ENCODE results near the gene NFKBIL1. TPM values are rescaled to one million over a fixed set of nuclear protein-coding genes. Genes with fewer than 3 reads are reported as not detected.

NFKBIL1 gene
- total RNA-seq, 1 donor from 2014 or later: 20.4 TPM

- H3K27ac ChIP-seq (ENCODE audit: low read depth, low read length): no peak overlapping the region
- H3K4me1 ChIP-seq (ENCODE audit: control insufficient read depth in 3 of 3, insufficient read depth in 3 of 3, low read length in 3 of 3): peaks cover 5% of the 10 kb centered on the region in 3 donors
- no peaks in the 10 kb centered on the region for H3K27me3 ChIP-seq (ENCODE audit: control insufficient read depth in 3 of 3, insufficient read depth in 3 of 3, low read length in 3 of 3)
- H3K36me3 ChIP-seq (ENCODE audit: control insufficient read depth in 3 of 3, insufficient read depth in 3 of 3, low read length in 3 of 3): peaks cover 77 to 86% (median 82%) of the 10 kb centered on the region in 3 donors
- H3K9me3 ChIP-seq (ENCODE audit: control insufficient read depth in 3 of 3, low read length in 3 of 3): no peaks in the 10 kb centered on the region
- H3K9ac ChIP-seq (ENCODE audit: low read depth in 1 of 3, low read length in 3 of 3): no peak overlapping the region
- no peak overlapping the region for H3K4me3 ChIP-seq (ENCODE audit: low read length in 3 of 3)
Observed at GRCh38 chr6:31534011-31534410, 13.4 kb upstream of the NFKBIL1 start.

GRCh38 chr6:31534521-31535040 is 12.8 kb upstream of the NFKBIL1 start:
- H3K36me3 ChIP-seq (ENCODE audit: control insufficient read depth in 3 of 3, insufficient read depth in 3 of 3, low read length in 3 of 3): peaks cover 79 to 90% (median 84%) of the 10 kb centered on the region in 3 donors
- no peaks in the 10 kb centered on the region for H3K9me3 ChIP-seq (ENCODE audit: control insufficient read depth in 3 of 3, low read length in 3 of 3)
- H3K4me3 ChIP-seq (ENCODE audit: low read length in 3 of 3): no peak overlapping the region
- H3K27me3 ChIP-seq (ENCODE audit: control insufficient read depth in 3 of 3, insufficient read depth in 3 of 3, low read length in 3 of 3): no peaks in the 10 kb centered on the region
- no peak overlapping the region for H3K27ac ChIP-seq (ENCODE audit: low read depth, low read length)
- H3K9ac ChIP-seq (ENCODE audit: low read depth in 1 of 3, low read length in 3 of 3): no peak overlapping the region
- peaks cover 11% of the 10 kb centered on the region in 3 donors for H3K4me1 ChIP-seq (ENCODE audit: control insufficient read depth in 3 of 3, insufficient read depth in 3 of 3, low read length in 3 of 3)

GRCh38 chr6:31535538-31536324 is 11.7 kb upstream of the NFKBIL1 start:
- no peaks in the 10 kb centered on the region for H3K27me3 ChIP-seq (ENCODE audit: control insufficient read depth in 3 of 3, insufficient read depth in 3 of 3, low read length in 3 of 3)
- H3K36me3 ChIP-seq (ENCODE audit: control insufficient read depth in 3 of 3, insufficient read depth in 3 of 3, low read length in 3 of 3): peaks cover 76 to 88% (median 82%) of the 10 kb centered on the region in 3 donors
- no peak overlapping the region for H3K4me3 ChIP-seq (ENCODE audit: low read length in 3 of 3)
- H3K27ac ChIP-seq (ENCODE audit: low read depth, low read length): no peak overlapping the region
- H3K4me1 ChIP-seq (ENCODE audit: control insufficient read depth in 3 of 3, insufficient read depth in 3 of 3, low read length in 3 of 3): peaks cover 22 to 23% (median 22%) of the 10 kb centered on the region in 3 donors
- H3K9me3 ChIP-seq (ENCODE audit: control insufficient read depth in 3 of 3, low read length in 3 of 3): no peaks in the 10 kb centered on the region
- H3K9ac ChIP-seq (ENCODE audit: low read depth in 1 of 3, low read length in 3 of 3): peak overlapping the region in 1 of 3 donors; percentile 15

- no peaks in the 10 kb centered on the region for H3K27me3 ChIP-seq (ENCODE audit: control insufficient read depth in 3 of 3, insufficient read depth in 3 of 3, low read length in 3 of 3)
- no peaks in the 10 kb centered on the region for H3K9me3 ChIP-seq (ENCODE audit: control insufficient read depth in 3 of 3, low read length in 3 of 3)
- H3K4me3 ChIP-seq (ENCODE audit: low read length in 3 of 3): peak overlapping the region in 1 of 3 donors; percentile 4
- no peak overlapping the region for H3K27ac ChIP-seq (ENCODE audit: low read depth, low read length)
- peak overlapping the region; percentile 97 to 99 (median 99) for H3K9ac ChIP-seq (ENCODE audit: low read depth in 1 of 3, low read length in 3 of 3)
- H3K36me3 ChIP-seq (ENCODE audit: control insufficient read depth in 3 of 3, insufficient read depth in 3 of 3, low read length in 3 of 3): peaks cover 55 to 60% (median 58%) of the 10 kb centered on the region in 3 donors
- peaks cover 28 to 41% (median 28%) of the 10 kb centered on the region in 3 donors for H3K4me1 ChIP-seq (ENCODE audit: control insufficient read depth in 3 of 3, insufficient read depth in 3 of 3, low read length in 3 of 3)
Observed at GRCh38 chr6:31538805-31539400, 8.5 kb upstream of the NFKBIL1 start.

GRCh38 chr6:31540640-31541039 is 6.8 kb upstream of the NFKBIL1 start:
- no peaks in the 10 kb centered on the region for H3K27me3 ChIP-seq (ENCODE audit: control insufficient read depth in 3 of 3, insufficient read depth in 3 of 3, low read length in 3 of 3)
- H3K9ac ChIP-seq (ENCODE audit: low read depth in 1 of 3, low read length in 3 of 3): peak overlapping the region; percentile 97 to 99 (median 99)
- H3K4me3 ChIP-seq (ENCODE audit: low read length in 3 of 3): peak overlapping the region; percentile 84 to 99 (median 98)
- no peaks in the 10 kb centered on the region for H3K9me3 ChIP-seq (ENCODE audit: control insufficient read depth in 3 of 3, low read length in 3 of 3)
- H3K27ac ChIP-seq (ENCODE audit: low read depth, low read length): peak overlapping the region; percentile 96
- H3K4me1 ChIP-seq (ENCODE audit: control insufficient read depth in 3 of 3, insufficient read depth in 3 of 3, low read length in 3 of 3): peaks cover 28 to 41% (median 28%) of the 10 kb centered on the region in 3 donors
- peaks cover 38 to 43% (median 40%) of the 10 kb centered on the region in 3 donors for H3K36me3 ChIP-seq (ENCODE audit: control insufficient read depth in 3 of 3, insufficient read depth in 3 of 3, low read length in 3 of 3)

- Histone ChIP-seq H3K9ac (ENCODE audit: low read depth in 1 of 3, low read length in 3 of 3) (peak overlapping the region; percentile 97 to 99 (median 99)), H3K4me3 (ENCODE audit: low read length in 3 of 3) (peak overlapping the region; percentile 84 to 99 (median 98)), H3K36me3 (ENCODE audit: control insufficient read depth in 3 of 3, insufficient read depth in 3 of 3, low read length in 3 of 3) (peaks cover 33 to 38% (median 35%) of the 10 kb centered on the region in 3 donors), H3K27ac (ENCODE audit: low read depth, low read length) (peak overlapping the region; percentile 96), H3K27me3 (ENCODE audit: control insufficient read depth in 3 of 3, insufficient read depth in 3 of 3, low read length in 3 of 3) (no peaks in the 10 kb centered on the region), H3K4me1 (ENCODE audit: control insufficient read depth in 3 of 3, insufficient read depth in 3 of 3, low read length in 3 of 3) (peaks cover 29 to 45% (median 30%) of the 10 kb centered on the region in 3 donors), H3K9me3 (ENCODE audit: control insufficient read depth in 3 of 3, low read length in 3 of 3) (no peaks in the 10 kb centered on the region)
Observed at GRCh38 chr6:31541059-31541657, 6.2 kb upstream of the NFKBIL1 start.

GRCh38 chr6:31541658-31542521 is 5.5 kb upstream of the NFKBIL1 start, which contains the start of gene DDX39B:
DDX39B (minus strand) TSS chr6:31542003; CDS start chr6:31540532, 1,471 bp downstream.
- no peaks in the 10 kb centered on the region for H3K9me3 ChIP-seq (ENCODE audit: control insufficient read depth in 3 of 3, low read length in 3 of 3)
- no peaks in the 10 kb centered on the region for H3K27me3 ChIP-seq (ENCODE audit: control insufficient read depth in 3 of 3, insufficient read depth in 3 of 3, low read length in 3 of 3)
- peak within 1 kb of the TSS; percentile 84 to 99 (median 98) for H3K4me3 ChIP-seq (ENCODE audit: low read length in 3 of 3)
- H3K36me3 ChIP-seq (ENCODE audit: control insufficient read depth in 3 of 3, insufficient read depth in 3 of 3, low read length in 3 of 3): peaks cover 26 to 31% (median 30%) of the 10 kb centered on the region in 3 donors
- peak within 1 kb of the TSS; percentile 96 for H3K27ac ChIP-seq (ENCODE audit: low read depth, low read length)
- peak within 1 kb of the TSS; percentile 97 to 99 (median 99) for H3K9ac ChIP-seq (ENCODE audit: low read depth in 1 of 3, low read length in 3 of 3)
- H3K4me1 ChIP-seq (ENCODE audit: control insufficient read depth in 3 of 3, insufficient read depth in 3 of 3, low read length in 3 of 3): peaks cover 33 to 52% (median 36%) of the 10 kb centered on the region in 3 donors

GRCh38 chr6:31543639-31544038 is 3.8 kb upstream of the NFKBIL1 start:
- no peak overlapping the region for H3K4me3 ChIP-seq (ENCODE audit: low read length in 3 of 3)
- no peak overlapping the region for H3K27ac ChIP-seq (ENCODE audit: low read depth, low read length)
- H3K9me3 ChIP-seq (ENCODE audit: control insufficient read depth in 3 of 3, low read length in 3 of 3): no peaks in the 10 kb centered on the region
- no peaks in the 10 kb centered on the region for H3K27me3 ChIP-seq (ENCODE audit: control insufficient read depth in 3 of 3, insufficient read depth in 3 of 3, low read length in 3 of 3)
- peak overlapping the region in 2 of 3 donors; percentile 35 to 97 for H3K9ac ChIP-seq (ENCODE audit: low read depth in 1 of 3, low read length in 3 of 3)
- peaks cover 40 to 61% (median 45%) of the 10 kb centered on the region in 3 donors for H3K4me1 ChIP-seq (ENCODE audit: control insufficient read depth in 3 of 3, insufficient read depth in 3 of 3, low read length in 3 of 3)
- H3K36me3 ChIP-seq (ENCODE audit: control insufficient read depth in 3 of 3, insufficient read depth in 3 of 3, low read length in 3 of 3): peaks cover 12 to 18% (median 17%) of the 10 kb centered on the region in 3 donors

GRCh38 chr6:31544676-31545075 is 2.7 kb upstream of the NFKBIL1 start:
- peaks cover 30 to 57% (median 38%) of the 10 kb centered on the region in 3 donors for H3K4me1 ChIP-seq (ENCODE audit: control insufficient read depth in 3 of 3, insufficient read depth in 3 of 3, low read length in 3 of 3)
- no peak overlapping the region for H3K4me3 ChIP-seq (ENCODE audit: low read length in 3 of 3)
- no peak overlapping the region for H3K27ac ChIP-seq (ENCODE audit: low read depth, low read length)
- no peak overlapping the region for H3K9ac ChIP-seq (ENCODE audit: low read depth in 1 of 3, low read length in 3 of 3)
- H3K36me3 ChIP-seq (ENCODE audit: control insufficient read depth in 3 of 3, insufficient read depth in 3 of 3, low read length in 3 of 3): peaks cover 6 to 17% (median 16%) of the 10 kb centered on the region in 3 donors
- H3K9me3 ChIP-seq (ENCODE audit: control insufficient read depth in 3 of 3, low read length in 3 of 3): no peaks in the 10 kb centered on the region
- no peaks in the 10 kb centered on the region for H3K27me3 ChIP-seq (ENCODE audit: control insufficient read depth in 3 of 3, insufficient read depth in 3 of 3, low read length in 3 of 3)
